GM15510 (cell line): Measurements from ENCODE around the gene WNT5B.

Experiments used
- POLR2A ChIP-seq: IDR thresholded peaks from 3 replicates; pipeline ENCODE4 v1.6.1; 2011; ENCODE audit warnings: borderline replicate concordance; ENCODE audit not compliant: insufficient read length; ENCODE audit errors: extremely low read depth

Gene WNT5B

GRCh38 chr12:1593174-1594005, 35.6 kb upstream of the WNT5B start:
- TF ChIP-seq POLR2A = no peak

GRCh38 chr12:1594006-1594260, 35.1 kb upstream of the WNT5B start:
- TF ChIP-seq POLR2A = peak; percentile 42

GRCh38 chr12:1594261-1595025, 34.6 kb upstream of the WNT5B start, which contains the start of gene FBXL14:
Gene FBXL14 (minus strand): TSS chr12:1594581. CDS start chr12:1594066, 515 bp downstream.
- TF ChIP-seq POLR2A = peak; percentile 45

GRCh38 chr12:1595026-1595561, 33.9 kb upstream of the WNT5B start:
- no peak for TF ChIP-seq POLR2A

GRCh38 chr12:1595690-1596347, 33.2 kb upstream of the WNT5B start:
- TF ChIP-seq POLR2A = no peak

- TF ChIP-seq POLR2A = no peak
Observed at GRCh38 chr12:1598757-1599156, 30.3 kb upstream of the WNT5B start.

- no peak for TF ChIP-seq POLR2A
Observed at GRCh38 chr12:1603269-1603993, 25.6 kb upstream of the WNT5B start.

- no peak for TF ChIP-seq POLR2A
Observed at GRCh38 chr12:1604464-1604863, 24.6 kb upstream of the WNT5B start.

- TF ChIP-seq POLR2A = no peak
Observed at GRCh38 chr12:1605129-1606020, 23.7 kb upstream of the WNT5B start.

- TF ChIP-seq POLR2A = peak; percentile 38
Observed at GRCh38 chr12:1606021-1606622, 22.9 kb upstream of the WNT5B start.

GRCh38 chr12:1607940-1608712, 20.9 kb upstream of the WNT5B start:
- TF ChIP-seq POLR2A = no peak

- TF ChIP-seq POLR2A = no peak
Observed at GRCh38 chr12:1608713-1609119, 20.3 kb upstream of the WNT5B start.
